ENCODE data around the gene NXPH1. TPM values are rescaled to one million over a fixed set of nuclear protein-coding genes. Genes with fewer than 3 reads are reported as not detected.

NXPH1 gene
- total and polyA plus RNA-seq, 3 donors from 2014 or later, result 0.24 to 0.94 (median 0.37) TPM

GRCh38 chr7:8490391-8491045, 57.1 kb downstream of the NXPH1 start:
- WGBS, 2 donors, result 84 to 94% methylated on average over 4 of the region's 4 CpGs
- intact Hi-C loops (cut with DNase I; ENCODE audit: low total_unique reads), result no loop called here
- no peak for DNase-seq

GRCh38 chr7:8491106-8491505, 57.7 kb downstream of the NXPH1 start:
- intact Hi-C loops (cut with DNase I; ENCODE audit: low total_unique reads), result no loop called here
- WGBS, 2 donors, result 83 to 91% methylated on average over 3 of the region's 3 CpGs
- TF ChIP-seq CTCF (IDR thresholded peaks at IDR 0.05) (no peak), POLR2A (IDR thresholded peaks at IDR 0.05) (no peak)
- no peaks in the 10 kb centered on the region for H3K27me3 ChIP-seq
- no peak for DNase-seq
- H3K9me3 ChIP-seq, result no peaks in the 10 kb centered on the region
- H3K36me3 ChIP-seq (ENCODE audit: low read depth, missing control alignments), result no peaks in the 10 kb centered on the region
- no peaks in the 10 kb centered on the region for H3K4me1 ChIP-seq
- no peak overlapping the region for H3K27ac ChIP-seq
- no peak overlapping the region for H3K4me3 ChIP-seq

More at GRCh38 chr7:8490391-8491045, 57.1 kb downstream of the NXPH1 start:
- no peaks in the 10 kb centered on the region for H3K4me1 ChIP-seq
- no peaks in the 10 kb centered on the region for H3K27me3 ChIP-seq
- H3K9me3 ChIP-seq, result no peaks in the 10 kb centered on the region
- H3K36me3 ChIP-seq (ENCODE audit: low read depth, missing control alignments), result no peaks in the 10 kb centered on the region
- no peak overlapping the region for H3K4me3 ChIP-seq
- TF ChIP-seq CTCF (IDR thresholded peaks at IDR 0.05), result no peak
- no peak overlapping the region for H3K27ac ChIP-seq

GRCh38 chr7:8491544-8492489, 58.4 kb downstream of the NXPH1 start:
- 84 to 91% methylated on average over 8 of the region's 8 CpGs for WGBS, 2 donors
- Histone ChIP-seq H3K4me1 (no peaks in the 10 kb centered on the region), H3K27ac (no peak overlapping the region), H3K9me3 (no peaks in the 10 kb centered on the region), H3K36me3 (ENCODE audit: low read depth, missing control alignments) (no peaks in the 10 kb centered on the region), H3K4me3 (no peak overlapping the region), H3K27me3 (no peaks in the 10 kb centered on the region)
- intact Hi-C loops (cut with DNase I; ENCODE audit: low total_unique reads), result no loop called here
- no peak for DNase-seq
- TF ChIP-seq POLR2A (IDR thresholded peaks at IDR 0.05) (no peak), CTCF (IDR thresholded peaks at IDR 0.05) (no peak)

GRCh38 chr7:8499128-8499527, 65.7 kb downstream of the NXPH1 start:
- H3K4me3 ChIP-seq, result no peak overlapping the region
- H3K36me3 ChIP-seq (ENCODE audit: low read depth, missing control alignments), result no peaks in the 10 kb centered on the region
- intact Hi-C loops (cut with DNase I; ENCODE audit: low total_unique reads), result no loop called here
- DNase-seq, result no peak
- H3K4me1 ChIP-seq, result no peaks in the 10 kb centered on the region
- no peaks in the 10 kb centered on the region for H3K27me3 ChIP-seq
- TF ChIP-seq CTCF (IDR thresholded peaks at IDR 0.05) (no peak), POLR2A (IDR thresholded peaks at IDR 0.05) (no peak)
- no peaks in the 10 kb centered on the region for H3K9me3 ChIP-seq
- H3K27ac ChIP-seq, result no peak overlapping the region

Measured in testis (tissue), 3 donors.